GM13977 (cell line): ENCODE data around the gene GSTP1.

Source experiments
- DNase-seq: peaks from one replicate; pipeline ENCODE4 v3.0.0; 2012; ENCODE audit warnings: low spot score
- CTCF ChIP-seq: IDR thresholded peaks from 2 replicates; pipeline ENCODE4 v1.5.1; 2012; ENCODE audit warnings: mild to moderate bottlenecking, control low read depth; ENCODE audit not compliant: insufficient read depth; ENCODE audit errors: extremely low read depth, missing control alignments
- in situ Hi-C: fragments of 300-500 bp; cut with MboI; formaldehyde crosslinking; loops from one replicate; pipeline ENCODE4 v1.12.0; 2022; ENCODE audit warnings: low sequenced_read_pairs, low pct_unique_long_range_greater_than_20kb, mixed read lengths, inconsistent platforms; ENCODE audit not compliant: unreplicated experiment

GSTP1 gene

GRCh38 chr11:67564230-67564629 is 19.4 kb upstream of the GSTP1 start:
- no peak for TF ChIP-seq CTCF
- no peak for DNase-seq
- in situ Hi-C loops = no loop called here

GRCh38 chr11:67571443-67571842 is 12.2 kb upstream of the GSTP1 start:
- DNase-seq = no peak
- in situ Hi-C loops = no loop called here
- TF ChIP-seq CTCF = no peak

DNA sequence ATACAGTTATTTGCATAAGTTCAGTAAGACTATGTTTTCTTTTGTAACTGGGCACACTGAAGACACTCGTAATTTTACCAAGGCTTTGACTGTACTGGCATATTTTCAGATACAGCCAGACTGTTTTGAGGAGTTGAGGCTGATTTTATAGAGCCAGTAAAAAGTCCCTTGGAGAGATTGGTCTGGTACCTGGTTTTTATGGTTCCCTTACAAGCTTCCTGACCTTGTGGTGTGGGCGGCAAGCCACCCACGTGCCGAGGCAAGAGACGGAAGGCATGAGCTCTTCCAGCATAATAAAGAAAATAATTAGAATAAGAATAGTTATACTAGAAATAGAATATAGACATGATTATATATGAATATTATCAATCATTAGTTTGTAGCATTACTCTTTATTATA is 11.3 kb upstream of the GSTP1 start:
- no peak for TF ChIP-seq CTCF
- no peak for DNase-seq
- in situ Hi-C loops = no loop called here

GRCh38 chr11:67572747-67573419 is 10.7 kb upstream of the GSTP1 start:
- in situ Hi-C loops = no loop called here
- peak; percentile 88 for TF ChIP-seq CTCF

DNA sequence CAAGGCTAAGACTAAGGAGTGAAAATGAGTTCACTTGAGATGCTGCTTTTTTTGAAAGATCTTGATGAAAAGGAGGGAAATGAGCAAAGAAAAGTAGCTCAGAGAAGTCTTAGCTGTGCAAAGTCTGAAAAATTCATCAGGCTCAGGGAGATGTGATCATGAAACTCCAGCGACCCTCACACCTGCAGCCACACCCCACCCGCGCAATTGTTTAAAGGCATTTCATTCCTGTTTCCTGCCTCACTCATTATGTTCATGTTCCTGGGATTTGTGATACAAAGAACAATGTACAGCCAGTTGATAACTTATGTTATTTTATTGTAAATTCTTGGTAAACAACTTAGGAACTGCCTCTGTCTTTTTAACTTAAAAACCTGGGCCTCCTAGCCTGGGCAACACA is 8.7 kb upstream of the GSTP1 start:
- no peak for TF ChIP-seq CTCF
- DNase-seq = no peak
- in situ Hi-C loops = no loop called here

More at GRCh38 chr11:67572747-67573419, 10.7 kb upstream of the GSTP1 start:
- no peak for DNase-seq

DNA sequence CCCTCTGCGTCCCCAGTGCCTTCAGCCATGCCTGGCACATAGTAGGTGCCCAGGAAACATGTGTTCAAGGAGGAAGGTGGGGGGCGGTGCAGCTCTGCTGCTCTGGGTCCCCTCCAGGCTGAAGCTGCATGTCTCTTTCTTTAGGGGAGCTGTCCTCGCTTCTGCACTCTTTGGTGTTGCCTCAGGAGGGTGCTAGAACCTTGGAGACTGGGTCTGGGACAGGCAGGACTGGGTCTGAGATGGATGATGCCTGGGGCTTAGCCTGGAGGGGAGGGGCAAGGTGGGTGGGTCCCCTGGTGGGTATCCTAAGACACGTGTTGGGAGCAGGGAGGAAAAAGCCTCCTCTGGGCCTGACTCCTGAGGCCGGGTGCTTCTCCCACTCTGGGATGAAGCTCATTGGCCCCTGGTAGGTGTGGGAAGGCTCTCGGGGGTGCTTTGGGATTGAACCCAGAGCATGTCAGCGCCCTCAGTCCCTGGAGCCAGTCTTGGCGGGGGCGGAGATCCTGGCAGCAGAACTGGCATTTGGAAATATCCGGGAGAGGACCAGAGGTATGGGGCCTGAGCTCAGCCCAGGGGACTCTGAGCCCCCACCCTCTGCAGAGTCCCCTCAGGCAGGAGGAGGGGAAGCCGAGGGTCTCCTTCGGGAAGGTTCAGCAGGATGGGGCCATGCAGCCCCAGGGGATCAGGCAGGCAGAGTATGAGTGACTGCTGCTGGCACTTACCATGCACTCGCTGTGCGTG is 6.7 kb upstream of the GSTP1 start:
- DNase-seq = no peak
- TF ChIP-seq CTCF = peak; percentile 55
- in situ Hi-C loops = no loop called here
